GM12878 (cell line): Measurements from ENCODE around the gene SESN1. TPM values are rescaled to one million over a fixed set of nuclear protein-coding genes. Genes with fewer than 3 reads are reported as not detected.

Experiments used
- ATAC-seq: fragments of 200-7000 bp; cut with Tn5 transposase; 3 replicates; pipeline ENCODE4 v1.9.1; 2020; ENCODE audit warnings: mild to moderate bottlenecking, moderate library complexity
- BruUV-seq: library from RNA; stranded (reverse); fragments of 400-500 nt; replicated peaks from 2 replicates; lab custom pipeline; 2021; lab: Mats Ljungman, UMichigan
- CTCF ChIA-PET: fragments of 300-600 bp; sonication (Branson Sonifier 250); formaldehyde crosslinking; extraction: SDS; loops from one replicate; lab custom pipeline; 2021; ENCODE audit warnings: inconsistent platforms; lab: Yijun Ruan, JAX
- POLR2A ChIA-PET: fragments of 350-600 bp; formaldehyde crosslinking; extraction: SDS; loops from one replicate; lab custom pipeline; 2021; ENCODE audit warnings: inconsistent platforms; lab: Charles Lee
- RAD21 ChIA-PET: fragments of 300-600 bp; sonication (Branson Sonifier 250); formaldehyde crosslinking; loops from one replicate; lab custom pipeline; 2023; ENCODE audit warnings: antibody characterized with exemption; ENCODE audit not compliant: unreplicated experiment; lab: Charles Lee
- SMC1A ChIA-PET: fragments of 300-600 bp; sonication (Branson Sonifier 250); formaldehyde crosslinking; loops from one replicate; lab custom pipeline; 2023; ENCODE audit not compliant: unreplicated experiment, uncharacterized antibody; lab: Charles Lee
- DNase-seq: peaks from one replicate; pipeline ENCODE4 v3.0.0-alpha.2; 2011; ENCODE audit warnings: low read depth, low spot score
- FAIRE-seq: peaks from 3 replicates; lab custom pipeline; 2011; peaks lifted over from hg19 to GRCh38; lab: Jason Lieb, UNC
- H2AFZ ChIP-seq: 2 replicates; pipeline ENCODE4 v1.6.0; 2011; ENCODE audit warnings: low read depth, low read length, control low read depth; ENCODE audit not compliant: control insufficient read depth
- H3K27ac ChIP-seq: 2 replicates; pipeline ENCODE4 v1.5.1; 2011; ENCODE audit warnings: control low read depth; ENCODE audit not compliant: control insufficient read depth, insufficient read depth
- H3K27me3 ChIP-seq, 2 experiments: replicated peaks in 1 of 2; 2 replicates each; pipeline versions ENCODE4 v1.6.0 to v1.6.1; 2011; ENCODE audit warnings: low read length in 1 of 2; ENCODE audit not compliant: control insufficient read depth in 2 of 2, insufficient read depth in 2 of 2
- H3K36me3 ChIP-seq, 2 experiments: 2 replicates each; pipeline ENCODE4 v1.5.1; 2011; ENCODE audit warnings: low read length in 1 of 2; ENCODE audit not compliant: control insufficient read depth in 2 of 2, insufficient read depth in 2 of 2
- H3K4me1 ChIP-seq: 2 replicates; pipeline ENCODE4 v1.6.1; 2011; ENCODE audit warnings: mild to moderate bottlenecking, low read length, moderate library complexity, mixed read lengths; ENCODE audit not compliant: control insufficient read depth, insufficient read depth
- H3K4me2 ChIP-seq: 2 replicates; pipeline ENCODE4 v1.6.0; 2011; ENCODE audit warnings: control low read depth; ENCODE audit not compliant: control insufficient read depth, insufficient read depth
- H3K4me3 ChIP-seq: fragments of 200-600 bp; sonication (generic); 2 replicates; pipeline ENCODE4 v1.5.1; 2016
- H3K79me2 ChIP-seq: 2 replicates; pipeline ENCODE4 v1.6.0; 2011; ENCODE audit warnings: low read length; ENCODE audit not compliant: control insufficient read depth, insufficient read depth
- H3K9ac ChIP-seq: 2 replicates; pipeline ENCODE4 v1.8.0; 2011; ENCODE audit warnings: low read length, control low read depth, mixed read lengths; ENCODE audit not compliant: control insufficient read depth, insufficient read depth
- H3K9me3 ChIP-seq: replicated peaks from 3 replicates; pipeline ENCODE4 v1.5.1; 2011; ENCODE audit warnings: mild to moderate bottlenecking, low read length; ENCODE audit not compliant: control insufficient read depth, insufficient read depth
- H4K20me1 ChIP-seq: 2 replicates; pipeline ENCODE4 v1.6.0; 2011; ENCODE audit not compliant: control insufficient read depth, insufficient read depth
- ETV6 ChIP-seq, 2 experiments: fragments of 450-650 bp in 1 of 2; IDR thresholded peaks in 1 of 2; conservative IDR thresholded peaks in 1 of 2; 2 replicates each; pipeline ENCODE4 v1.6.1; 2014; ENCODE audit warnings: antibody characterized with exemption in 1 of 2, borderline replicate concordance in 1 of 2, low read depth in 1 of 2, mild to moderate bottlenecking in 1 of 2, moderate library complexity in 1 of 2
- IKZF2 ChIP-seq, 2 experiments: fragments of 450-650 bp; IDR thresholded peaks; 2 replicates each; pipeline ENCODE4 v1.6.1; 2017; ENCODE audit warnings: mild to moderate bottlenecking in 2 of 2, moderate library complexity in 2 of 2
- JUNB ChIP-seq: IDR thresholded peaks from 2 replicates; pipeline ENCODE4 v1.6.1; 2016; ENCODE audit warnings: antibody characterized with exemption, mild to moderate bottlenecking
- MYB ChIP-seq: fragments of 150-350 bp; IDR thresholded peaks from 2 replicates; pipeline ENCODE4 v1.6.1; 2014; ENCODE audit warnings: mild to moderate bottlenecking, low read depth, low read length, borderline replicate concordance
- POLR2AphosphoS5 ChIP-seq: IDR thresholded peaks from 2 replicates; pipeline ENCODE4 v1.6.1; 2011; ENCODE audit warnings: mild to moderate bottlenecking, low read length, inconsistent platforms
- RCOR1 ChIP-seq: conservative IDR thresholded peaks from 2 replicates; pipeline ENCODE4 v1.6.1; 2012; ENCODE audit warnings: low read depth, low read length, improper control_type of control experiment
- RELA ChIP-seq: fragments of 450-650 bp; IDR thresholded peaks from 2 replicates; pipeline ENCODE4 v1.8.0; 2014; ENCODE audit warnings: borderline replicate concordance; ENCODE audit not compliant: partially characterized antibody
- SMAD1 ChIP-seq: fragments of 450-650 bp; IDR thresholded peaks from 2 replicates; pipeline ENCODE4 v1.6.1; 2018; ENCODE audit warnings: mild to moderate bottlenecking, low read depth; ENCODE audit not compliant: partially characterized antibody
- SMC3 ChIP-seq: IDR thresholded peaks from 2 replicates; pipeline ENCODE4 v1.6.1; 2011; ENCODE audit warnings: low read length, improper control_type of control experiment, borderline replicate concordance
- SP1 ChIP-seq: IDR thresholded peaks from one replicate; pipeline ENCODE4 v1.6.1; 2011; ENCODE audit warnings: low read depth, low read length
- WGBS: methylation state at CpG from one replicate; pipeline ENCODE4 v1.1.6; 2016; ENCODE audit warnings: low lambda C conversion rate; ENCODE audit not compliant: insufficient replicate concordance, insufficient coverage; ENCODE audit errors: missing lambda C conversion rate; 5-methylcytosine and 5-hydroxymethylcytosine counted together
- in situ Hi-C: fragments of 300-500 bp; cut with MboI; formaldehyde crosslinking; loops from 9 replicates; pipeline ENCODE4 v1.14.3; 2018; ENCODE audit warnings: mixed read lengths
- intact Hi-C: fragments of 100-400 bp; cut with micrococcal nuclease; formaldehyde crosslinking; loops from one replicate; pipeline ENCODE4 v1.14.2; 2022; ENCODE audit not compliant: unreplicated experiment
- polyA plus RNA-seq, 11 experiments: library from polyadenylated mRNA; depleted of rRNA in 4 of 11; unstranded in 6 of 11; stranded (reverse) in 5 of 11; fragments of >200 nt; fragmentation: Nextera tagmentation in 4 of 11; fragmentation: Illumina TruSeq in 1 of 11; extraction: Ambion mirVana in 4 of 11; extraction: Trizol in 1 of 11; gene quantifications; 1 replicate in 1 of 11; 2 replicates in 10 of 11; pipeline versions ENCODE4 v1.2.1 to v1.2.3, GENCODE V29; 2011 to 2016; ENCODE audit warnings: inconsistent platforms in 2 of 11, missing spikeins in 2 of 11, low read depth in 1 of 11
- total RNA-seq, 4 experiments: library from RNA; depleted of rRNA in 3 of 4; stranded (reverse); fragments of >200 nt in 3 of 4; fragmentation: Illumina TruSeq in 1 of 4; extraction: Trizol in 1 of 4; gene quantifications; 2 replicates each; pipeline versions ENCODE4 v1.2.1 to v1.2.3, GENCODE V29; 2013 to 2021

Gene SESN1
- total and polyA plus RNA-seq, 10 of the 15 experiments (the other 5 are each of a cell fraction or from before 2014, with no cell fraction given): 1.3 to 13.0 (median 3.3) TPM

DNA sequence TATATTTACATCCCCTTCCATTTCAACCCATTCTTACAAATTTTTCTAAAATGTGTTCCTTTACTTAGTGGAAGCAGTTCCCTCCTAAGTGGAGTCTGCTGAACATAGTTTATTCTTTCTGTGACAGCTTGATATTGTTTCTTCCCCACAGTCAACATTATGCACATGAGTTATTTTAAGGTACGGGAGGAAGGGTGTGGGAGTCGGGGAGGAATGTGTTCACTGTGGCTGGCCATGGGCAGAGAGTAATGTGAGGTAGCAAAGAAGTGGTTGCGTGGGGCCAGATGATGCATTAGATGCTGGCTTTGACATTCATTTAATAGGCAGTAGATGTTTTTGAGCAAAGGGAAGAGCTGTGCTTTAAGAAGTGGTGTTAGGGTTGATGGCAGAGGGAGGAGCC, 148.0 kb downstream of the SESN1 start:
- no peak overlapping the region for H3K27ac ChIP-seq
- no peak for ATAC-seq
- intact Hi-C loops (no loop called here), in situ Hi-C loops (no loop called here)
- H3K9ac ChIP-seq: no peak overlapping the region
- H3K36me3 ChIP-seq: no peaks in the 10 kb centered on the region
- no peak for TF ChIP-seq RELA
- no peak for TF ChIP-seq SMAD1
- TF ChIP-seq RCOR1: no peak
- no peak for TF ChIP-seq SP1
- TF ChIP-seq POLR2AphosphoS5: no peak
- no peak for TF ChIP-seq SMC3
- TF ChIP-seq MYB: no peak
- TF ChIP-seq, all 136 proteins: peak for 0
- POLR2A ChIA-PET: interaction anchor here (0.5 kb wide), 1 partner anchor 398 kb away, joined by 3 read pairs; no protein-coding TSS in a partner anchor
- 45% methylated on average over 3 of the region's 3 CpGs for WGBS
- no peak overlapping the region for H3K4me2 ChIP-seq
- CTCF ChIA-PET: no interaction called here
- SMC1A ChIA-PET: interaction anchor here (0.9 kb wide), 1 partner anchor 23 kb away, joined by 3 read pairs; no protein-coding TSS in a partner anchor
- no peaks in the 10 kb centered on the region for H3K4me1 ChIP-seq
- FAIRE-seq (no peak), DNase-seq (no peak)
- H4K20me1 ChIP-seq: no peaks in the 10 kb centered on the region
- H3K27me3 ChIP-seq: peaks cover 0 to 21% of the 10 kb centered on the region in 2 experiments; a peak in 3 of 4 replicates
- BruUV-seq: no TSS peak
- no peak overlapping the region for H3K4me3 ChIP-seq
- H3K79me2 ChIP-seq: no peaks in the 10 kb centered on the region
- H2AFZ ChIP-seq: no peak overlapping the region
- no peaks in the 10 kb centered on the region for H3K9me3 ChIP-seq
- RAD21 ChIA-PET: no interaction called here

- RAD21 ChIA-PET: no interaction called here
- Histone ChIP-seq H3K4me2 (no peak overlapping the region), H3K9ac (no peak overlapping the region), H2AFZ (no peak overlapping the region), H3K27me3 (peaks cover 0 to 18% of the 10 kb centered on the region in 2 experiments; a peak in 3 of 4 replicates), H4K20me1 (no peaks in the 10 kb centered on the region), H3K27ac (no peak overlapping the region), H3K4me3 (no peak overlapping the region), H3K36me3 (no peaks in the 10 kb centered on the region), H3K79me2 (no peaks in the 10 kb centered on the region), H3K9me3 (no peaks in the 10 kb centered on the region), H3K4me1 (no peaks in the 10 kb centered on the region)
- POLR2A ChIA-PET: no interaction called here
- TF ChIP-seq ETV6 (conservative IDR thresholded peaks at IDR 0.05 in 1 of 2, IDR thresholded peaks at IDR 0.05 in 1 of 2; ENCODE audit: borderline replicate concordance in 1 of 2, low read depth in 1 of 2): no peak
- TF ChIP-seq JUNB: no peak
- TF ChIP-seq IKZF2 (IDR thresholded peaks at IDR 0.05): no peak
- no peak for ATAC-seq
- intact Hi-C loops (no loop called here), in situ Hi-C loops (no loop called here)
- CTCF ChIA-PET: interaction anchor here (0.8 kb wide), 1 partner anchor 128 kb away, joined by 3 read pairs; no protein-coding TSS in a partner anchor
- no peak for FAIRE-seq
- BruUV-seq: no TSS peak
- SMC1A ChIA-PET: interaction anchor here (0.9 to 1.1 kb wide), 2 partner anchors 24 to 30 kb away, joined by 3 to 4 read pairs; no protein-coding TSS in a partner anchor
- no peak for DNase-seq
- WGBS: 53% methylated on average over 10 of the region's 10 CpGs
Observed at GRCh38 chr6:108945681-108946159, 148.9 kb downstream of the SESN1 start.
